HG02642 (cell line): ENCODE data around the gene MAP2K1.
"Not testable (repeated sequence)": the region's sequence is repeated elsewhere in the genome, so short reads cannot be mapped to it uniquely, and the experiment has no call there.

Experiments used
- ATAC-seq: cut with Tn5 transposase; IDR thresholded peaks from one replicate; pipeline ENCODE4 v1.9.1; 2021; ENCODE audit warnings: mild to moderate bottlenecking; ENCODE audit not compliant: unreplicated experiment, poor library complexity

The MAP2K1 gene

DNA sequence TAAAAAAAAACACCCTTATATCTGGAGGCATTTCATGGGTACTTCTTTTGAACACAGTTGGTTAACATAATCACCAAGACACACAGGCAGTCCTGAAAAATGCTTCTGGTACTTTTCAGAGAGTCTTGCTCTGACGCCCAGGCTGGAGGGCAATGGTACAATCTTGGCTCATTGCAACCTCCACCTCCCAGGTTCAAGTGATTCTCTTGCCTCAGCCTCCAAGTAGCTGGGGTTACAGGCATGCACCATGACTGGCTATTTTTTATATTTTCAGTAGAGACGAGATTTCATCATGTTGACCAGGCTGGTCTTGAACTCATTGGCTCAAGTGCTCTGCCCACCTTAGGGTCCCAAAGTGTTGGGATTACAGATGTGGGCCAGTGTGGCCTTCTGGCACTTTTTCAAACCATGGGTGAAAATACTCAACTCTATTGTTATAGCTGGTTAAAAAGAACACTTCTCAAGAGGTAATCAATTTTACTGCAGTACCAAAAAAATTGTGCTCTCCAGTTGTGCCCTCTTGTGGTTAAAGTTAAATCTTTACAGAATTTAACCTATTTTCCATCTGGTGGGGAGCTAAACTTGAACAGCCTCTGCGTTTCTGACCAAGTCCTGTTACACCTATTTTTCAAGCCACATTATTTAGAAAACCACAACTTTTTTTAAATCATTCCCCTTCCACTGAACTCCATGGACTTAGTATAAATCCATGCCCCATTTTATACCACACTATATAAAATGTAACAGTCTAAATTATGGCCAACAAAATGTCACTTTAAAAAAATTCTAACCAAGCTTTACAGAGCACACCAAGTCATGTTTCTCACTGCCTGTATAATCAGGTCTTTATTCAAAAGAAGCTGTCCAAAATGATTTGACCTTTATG is 112.0 kb downstream of the MAP2K1 start:
- no peak for ATAC-seq

DNA sequence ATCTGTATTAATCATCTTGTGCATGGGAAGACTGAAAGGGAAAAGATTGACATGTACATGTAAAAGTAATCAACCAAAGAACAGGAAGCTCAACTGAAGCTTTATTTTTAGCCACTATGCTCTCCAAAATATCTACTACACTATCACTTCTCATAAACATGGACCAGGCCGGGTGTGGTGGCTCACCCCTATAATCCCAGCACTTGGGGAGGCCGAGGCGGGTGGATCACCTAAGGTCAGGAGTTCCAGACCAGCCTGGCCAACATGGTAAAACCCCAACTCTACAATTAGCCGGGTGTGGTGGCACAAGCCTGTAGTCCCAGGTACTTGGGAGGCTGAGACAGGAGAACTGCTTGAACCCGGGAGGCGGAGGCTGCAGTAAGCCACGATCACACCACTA is 113.6 kb downstream of the MAP2K1 start:
- ATAC-seq, result not testable (repeated sequence)

DNA sequence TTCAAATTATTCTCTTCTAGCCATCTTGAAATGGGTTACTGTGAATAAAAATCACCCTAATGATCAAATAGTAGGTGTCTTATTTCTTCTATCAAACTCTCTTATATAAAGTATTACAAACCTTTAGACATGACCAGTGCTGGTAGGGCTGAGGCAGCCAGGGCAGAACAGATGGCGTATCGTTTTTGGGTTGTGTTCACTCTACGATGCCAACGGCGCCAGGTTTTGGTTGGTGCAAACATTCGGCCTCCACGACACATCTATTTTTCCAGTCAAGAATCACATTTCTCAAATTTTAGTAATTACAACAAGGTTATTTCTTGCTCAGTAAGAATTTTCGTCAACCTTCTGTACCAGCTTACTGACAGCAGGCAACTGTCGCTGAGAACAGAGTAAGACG is 115.8 kb downstream of the MAP2K1 start:
- no peak for ATAC-seq

DNA sequence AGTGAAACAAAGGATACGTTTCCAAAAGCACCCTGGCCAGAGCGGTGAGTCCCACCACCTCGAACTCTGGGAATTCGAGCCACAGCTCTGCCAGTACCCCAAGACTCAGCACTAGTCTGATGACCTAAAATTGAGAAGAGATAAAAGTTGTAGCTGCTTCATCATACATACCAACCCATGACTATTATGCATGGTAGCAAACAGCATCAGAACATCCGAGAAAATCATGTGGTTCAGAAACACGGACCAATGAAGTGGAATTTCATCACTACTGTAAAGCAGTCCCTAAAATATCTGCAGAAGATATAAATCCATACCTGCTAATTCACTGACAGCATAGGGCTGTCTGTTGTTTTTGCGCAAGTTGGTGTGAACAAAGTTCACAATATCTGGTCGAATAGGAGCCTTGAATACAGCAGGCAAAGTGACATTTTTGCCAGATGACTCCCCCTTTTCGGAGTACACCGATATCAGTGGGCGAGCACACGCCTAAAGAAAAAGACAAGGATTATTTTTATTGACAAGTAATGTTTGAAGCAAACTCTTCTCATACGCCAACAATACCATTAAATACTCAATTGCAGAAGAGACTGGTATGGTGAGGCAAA is 116.4 kb downstream of the MAP2K1 start:
- ATAC-seq, result not testable (repeated sequence)

DNA sequence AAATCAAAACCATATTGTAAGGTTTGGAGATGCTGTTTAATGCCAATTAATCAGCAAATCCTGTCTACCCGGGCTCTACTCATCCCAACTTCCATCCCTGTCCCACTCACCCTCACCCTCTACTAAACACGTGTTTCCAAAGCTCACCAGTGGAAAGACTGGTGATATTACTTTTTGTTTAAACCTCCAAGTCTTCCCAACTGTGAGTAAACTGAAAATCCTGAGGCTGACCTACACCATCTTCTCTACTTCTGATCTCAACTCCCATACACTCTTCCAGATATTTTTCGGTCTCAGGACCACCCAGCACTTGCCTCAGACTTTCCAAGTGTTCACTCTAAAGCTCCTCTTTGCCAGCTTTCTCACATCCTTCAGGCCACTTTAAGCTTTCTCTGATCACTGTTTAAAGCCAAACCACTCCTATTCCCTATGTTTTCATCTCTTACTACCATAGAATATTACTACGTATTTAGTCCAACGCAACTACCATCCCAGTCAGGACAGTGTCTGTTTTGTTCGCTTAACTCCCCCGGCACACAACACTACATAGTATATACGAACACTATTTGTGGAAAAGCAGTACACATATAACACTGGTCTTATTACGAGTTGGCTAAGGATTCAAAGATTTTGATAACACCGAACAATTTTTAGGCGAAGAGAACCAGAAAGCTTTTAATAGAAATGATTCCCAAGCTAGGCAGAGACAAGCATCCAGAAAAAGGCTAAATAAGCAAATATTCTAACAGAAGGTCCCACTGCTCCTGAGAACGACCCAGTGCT is 117.3 kb downstream of the MAP2K1 start:
- no peak for ATAC-seq

DNA sequence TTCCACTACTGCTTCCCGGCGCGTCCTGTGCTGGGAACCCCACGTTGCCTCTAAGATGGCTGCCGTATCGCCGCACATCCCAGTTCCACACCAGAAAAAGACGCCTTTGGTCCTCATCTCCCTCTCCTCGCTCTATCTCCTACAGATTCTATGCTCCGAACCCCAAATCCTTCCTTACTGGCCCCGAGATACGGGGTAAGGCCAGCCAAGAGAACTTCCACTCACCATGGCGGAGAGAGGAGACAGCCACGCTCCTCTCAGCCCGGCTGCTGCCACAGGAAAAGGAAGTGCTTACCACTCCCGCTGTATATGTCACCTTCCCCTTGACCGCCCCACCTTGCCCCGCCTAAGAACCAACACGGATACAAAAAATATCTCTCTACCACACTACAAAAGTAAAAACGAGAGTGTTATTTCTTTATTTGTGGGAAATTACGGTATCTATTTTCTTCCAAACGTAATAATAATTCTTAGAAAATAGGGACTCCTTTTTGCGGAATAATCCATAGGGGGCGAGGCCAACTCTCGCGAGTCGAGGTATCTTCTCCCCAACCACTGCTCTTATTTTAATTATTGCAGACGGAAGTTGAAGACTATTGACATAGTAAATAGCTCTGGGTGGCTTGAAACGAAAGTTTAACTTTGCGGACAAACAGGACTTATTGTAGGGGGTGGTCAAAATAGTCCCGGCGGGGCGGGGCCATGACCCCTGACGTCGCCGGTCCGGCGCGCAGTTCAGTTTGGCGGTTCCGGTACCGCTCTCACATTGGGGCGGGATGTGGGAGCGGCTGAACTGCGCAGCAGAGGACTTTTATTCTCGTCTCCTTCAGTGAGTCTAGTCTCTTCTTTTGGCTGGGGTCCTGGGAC is 118.1 kb downstream of the MAP2K1 start, which contains the start of the genes RPL4 and ZWILCH:
TSS of gene RPL4 (minus strand) at position 293 of the 867 bp plus-strand sequence. CDS start at position 228, 65 bp downstream.
TSS of gene ZWILCH (plus strand) at position 764 of the 867 bp plus-strand sequence. CDS start at position 777, 13 bp downstream.
- peak; percentile 80 for ATAC-seq

DNA sequence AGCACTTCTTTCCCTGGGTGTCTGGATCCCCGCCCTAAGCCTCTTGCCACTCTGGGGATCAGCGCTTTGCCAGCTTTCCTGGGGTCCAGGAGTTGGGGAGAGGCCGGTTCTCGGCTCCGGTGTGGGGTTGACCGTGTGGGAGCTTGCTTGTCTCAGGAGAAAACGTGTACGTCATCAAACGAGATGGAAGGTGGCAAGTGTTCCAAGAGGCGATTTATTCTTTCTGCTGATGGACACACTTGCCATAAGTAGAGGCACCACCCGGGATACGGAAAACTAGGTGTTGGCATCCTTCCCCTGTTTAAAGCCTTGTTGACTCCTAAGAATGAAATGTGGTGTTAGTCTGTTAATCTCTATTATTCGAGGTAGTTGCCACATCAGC is 118.7 kb downstream of the MAP2K1 start:
- ATAC-seq, result peak; percentile 26

DNA sequence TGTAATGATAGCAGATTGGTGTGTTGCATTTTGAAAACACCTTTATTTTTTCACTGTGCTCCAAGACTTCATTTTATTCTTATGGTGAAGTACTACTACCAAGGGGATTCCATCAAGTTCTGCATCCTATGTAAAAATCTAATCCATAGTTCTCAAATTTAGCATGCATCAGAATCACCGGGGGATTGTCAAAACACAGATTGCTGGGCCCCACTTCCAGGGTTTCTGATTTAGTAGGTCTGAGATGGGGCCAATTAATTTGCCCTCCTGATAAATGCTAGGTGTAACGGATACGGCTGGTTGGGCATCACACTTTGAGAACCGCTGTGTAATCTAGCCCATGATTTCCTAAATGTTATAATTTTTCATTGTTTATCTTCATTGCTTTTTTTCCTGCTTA is 119.1 kb downstream of the MAP2K1 start:
- ATAC-seq, result no peak

DNA sequence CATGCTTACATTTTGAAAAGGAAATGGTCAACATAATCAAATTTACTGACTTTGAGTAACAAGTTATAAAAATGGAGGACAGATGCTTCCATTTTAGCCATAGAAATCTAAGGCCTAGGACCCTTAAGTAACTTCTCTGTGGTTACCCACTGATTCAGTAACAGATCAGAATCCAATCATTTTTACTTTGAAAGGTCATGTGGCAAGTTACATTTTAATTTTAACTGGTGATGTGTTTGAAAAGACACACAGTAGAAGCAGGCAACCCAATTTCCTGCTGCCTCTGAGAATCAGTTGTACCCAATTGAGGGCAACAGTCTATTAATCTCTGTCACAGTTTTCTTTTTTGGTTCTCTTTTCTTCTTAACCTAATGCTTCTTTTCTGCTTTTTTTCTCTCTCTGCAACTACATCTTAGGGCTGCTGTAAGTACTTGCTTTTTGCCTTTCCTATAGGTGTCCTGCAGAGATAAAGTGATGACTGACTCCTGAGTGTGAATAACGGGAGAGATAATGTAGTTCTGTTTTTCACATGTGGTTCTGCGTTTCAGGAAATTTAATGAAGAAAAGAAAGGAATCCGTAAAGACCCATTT is 121.7 kb downstream of the MAP2K1 start:
- ATAC-seq, result no peak

DNA sequence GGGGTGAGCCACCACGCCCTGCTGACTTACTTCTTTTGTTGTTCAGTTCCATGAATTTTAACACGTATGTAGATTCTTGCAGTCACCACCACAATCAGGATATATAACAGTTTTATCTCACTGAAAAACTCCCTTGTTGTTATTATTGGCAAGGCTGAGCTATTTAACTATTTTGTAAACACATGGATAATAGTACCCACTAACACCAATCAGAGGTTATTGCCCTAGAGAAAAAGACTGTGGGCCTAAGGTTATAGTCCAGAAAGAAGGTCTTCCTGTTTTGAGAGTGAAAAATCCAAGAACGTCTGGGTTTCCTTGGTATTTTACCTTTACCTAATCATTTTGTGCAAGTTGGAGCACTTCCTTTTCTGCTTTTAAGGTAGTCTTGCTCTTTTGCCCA is 127.9 kb downstream of the MAP2K1 start:
- ATAC-seq, result no peak

DNA sequence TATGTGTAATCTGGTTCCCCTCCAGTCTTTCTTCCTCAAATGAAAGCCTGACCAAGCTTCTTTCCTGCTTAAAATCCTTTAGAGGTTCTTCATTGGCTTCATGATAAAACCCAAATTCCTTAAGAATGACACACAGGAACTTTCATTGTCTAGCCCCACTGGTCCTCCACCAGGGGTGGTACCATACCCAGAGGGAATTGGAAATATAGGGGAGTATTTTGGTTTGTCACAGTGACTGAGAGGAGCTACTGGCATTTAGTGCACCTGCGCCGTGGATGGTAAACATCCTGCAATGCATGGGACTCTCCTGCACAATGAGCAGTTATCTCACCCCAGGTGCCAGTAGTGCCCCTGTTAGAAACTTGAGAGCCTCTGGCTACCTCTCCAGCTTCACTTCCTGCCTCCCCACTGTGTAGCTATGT is 129.2 kb downstream of the MAP2K1 start:
- no peak for ATAC-seq

DNA sequence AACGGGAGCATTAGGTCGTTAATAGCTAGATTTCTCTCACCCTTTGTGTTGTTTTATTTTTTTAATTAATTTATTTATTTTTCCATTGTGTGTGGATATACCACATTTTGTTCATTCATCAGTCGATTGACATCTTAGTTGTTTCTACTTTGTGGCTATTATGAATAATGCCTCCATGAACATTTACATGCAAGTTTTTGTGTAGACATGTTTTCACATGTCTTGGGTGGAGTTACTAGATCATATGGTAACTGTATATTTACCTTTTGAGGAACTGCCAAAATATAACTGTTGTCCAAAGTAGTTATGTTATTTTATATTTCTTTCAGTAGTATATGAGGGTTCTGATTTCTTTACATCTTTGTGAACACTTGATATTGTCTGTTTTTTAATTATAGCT is 137.2 kb downstream of the MAP2K1 start:
- ATAC-seq, result no peak

DNA sequence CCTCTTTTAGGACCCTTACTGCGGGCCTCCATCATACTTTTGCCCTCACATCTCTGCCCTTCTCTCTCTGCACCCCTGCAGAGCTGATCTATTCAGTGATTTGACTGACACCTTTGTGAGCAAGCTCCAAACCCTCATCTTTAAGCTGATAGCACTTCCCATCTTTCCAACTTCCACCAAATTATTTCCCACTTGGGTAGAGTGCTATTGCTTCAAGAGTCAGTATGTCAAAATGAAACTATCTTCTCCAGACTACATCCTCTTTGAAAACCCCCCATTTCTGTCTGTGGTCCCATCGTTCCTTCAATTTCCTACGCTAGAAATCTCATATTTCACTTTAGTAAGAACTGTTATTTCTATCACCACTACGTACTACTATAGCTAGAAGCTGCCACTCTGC is 138.1 kb downstream of the MAP2K1 start:
- ATAC-seq, result no peak

DNA sequence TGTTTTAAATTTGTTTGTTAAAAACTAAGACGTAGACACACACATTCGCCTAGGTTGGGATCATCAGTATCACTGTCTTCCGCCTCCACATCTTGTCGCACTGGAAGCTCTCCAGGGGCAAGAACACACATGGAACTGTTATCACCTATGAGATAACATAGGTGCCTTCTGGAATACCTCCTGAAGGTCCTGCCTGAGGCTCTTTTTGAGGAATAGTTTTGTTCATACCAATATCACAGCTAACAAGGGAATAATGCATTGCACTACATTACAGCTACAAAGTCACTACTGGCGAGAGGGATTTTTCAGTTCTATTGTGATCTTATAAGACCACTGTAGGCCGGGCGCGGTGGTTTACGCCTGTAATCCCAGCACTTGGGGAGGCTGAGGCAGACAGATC is 148.3 kb downstream of the MAP2K1 start:
- no peak for ATAC-seq
